ENCODE results near the gene CRYAB.

Gene CRYAB

GRCh38 chr11:111911563-111912401, at the start of gene CRYAB:
CRYAB (minus strand) TSS chr11:111911770; CDS start chr11:111911724, 46 bp downstream.
- Mint-ChIP-seq H3K4me3 (no peak within 1 kb of the TSS), H3K27ac (no peak within 1 kb of the TSS), H3K36me3 (no peaks in the 10 kb centered on the region), H3K27me3 (peaks cover 25% of the 10 kb centered on the region), H3K9me3 (no peaks in the 10 kb centered on the region), H3K4me1 (no peaks in the 10 kb centered on the region)

DNA sequence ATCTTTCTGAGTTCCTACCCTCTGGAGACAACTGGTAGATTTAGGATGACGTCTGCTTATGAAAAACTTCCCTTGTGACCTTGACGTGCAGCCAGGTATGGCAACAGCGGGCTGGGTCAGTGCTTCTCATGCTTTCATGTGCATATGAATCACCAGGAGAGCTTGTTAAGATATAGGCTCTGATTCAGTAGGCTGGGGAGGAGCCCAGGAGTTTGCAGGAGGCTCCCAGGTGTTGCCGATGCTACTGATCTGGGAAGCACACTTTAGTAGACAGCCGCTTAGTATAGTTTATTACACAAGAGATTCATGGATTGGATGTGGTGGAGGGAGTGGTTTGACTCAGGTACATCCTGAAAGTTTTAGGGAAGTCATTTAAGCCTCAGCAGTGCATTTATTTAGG, 49.3 kb upstream of the CRYAB start:
- Mint-ChIP-seq H3K9me3 (no peaks in the 10 kb centered on the region), H3K36me3 (peaks cover 1% of the 10 kb centered on the region), H3K4me3 (no peak overlapping the region), H3K27ac (no peak overlapping the region), H3K4me1 (no peaks in the 10 kb centered on the region), H3K27me3 (no peaks in the 10 kb centered on the region)

DNA sequence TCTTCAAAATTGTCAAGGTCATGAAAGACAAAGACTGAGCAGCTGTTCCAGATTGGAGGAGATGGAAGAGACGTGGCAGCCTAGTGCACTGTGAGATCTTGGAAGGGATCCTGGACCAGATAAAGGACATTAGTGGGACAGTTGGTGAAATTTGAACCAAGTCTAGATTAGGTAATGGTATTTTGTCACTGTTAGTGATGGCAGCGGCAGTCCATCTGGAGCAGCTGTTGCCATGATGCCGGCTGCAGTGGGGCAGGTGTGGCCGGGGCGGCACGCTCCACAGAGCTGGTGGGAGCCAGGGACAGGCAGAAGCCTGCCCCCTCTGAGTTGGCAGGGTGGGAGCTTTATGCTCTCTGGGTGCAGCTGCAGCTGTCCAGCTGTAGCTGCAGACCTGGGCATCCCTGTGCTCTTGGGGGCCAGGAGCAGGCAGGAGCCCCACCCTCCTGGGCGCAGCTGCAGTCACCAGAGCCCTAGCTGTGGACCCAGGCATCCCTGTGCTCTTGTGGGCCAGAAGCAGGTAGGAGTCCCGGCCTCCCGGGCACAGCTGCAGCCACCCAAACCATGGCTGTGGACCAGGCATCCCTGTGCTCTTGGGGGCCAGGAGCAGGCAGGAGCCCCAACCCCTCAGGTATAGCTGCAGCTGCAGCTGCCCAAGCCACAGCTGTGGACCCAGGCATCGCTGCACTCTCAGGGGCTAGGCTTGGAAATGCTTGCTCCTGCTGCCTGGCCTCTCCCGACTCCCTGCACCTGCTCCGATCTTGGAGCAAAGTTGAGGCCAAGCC, 46.3 kb upstream of the CRYAB start:
- peaks cover 1% of the 10 kb centered on the region for H3K36me3 Mint-ChIP-seq
- no peak overlapping the region for H3K27ac Mint-ChIP-seq
- no peaks in the 10 kb centered on the region for H3K4me1 Mint-ChIP-seq
- no peaks in the 10 kb centered on the region for H3K9me3 Mint-ChIP-seq
- no peak overlapping the region for H3K4me3 Mint-ChIP-seq
- no peaks in the 10 kb centered on the region for H3K27me3 Mint-ChIP-seq

- Mint-ChIP-seq H3K4me3 (no peak overlapping the region), H3K9me3 (no peaks in the 10 kb centered on the region), H3K36me3 (peaks cover 3% of the 10 kb centered on the region), H3K4me1 (peaks cover 10% of the 10 kb centered on the region), H3K27me3 (no peaks in the 10 kb centered on the region), H3K27ac (no peak overlapping the region)
Measured at GRCh38 chr11:111954154-111954553, 42.6 kb upstream of the CRYAB start.

- no peaks in the 10 kb centered on the region for H3K9me3 Mint-ChIP-seq
- H3K4me1 Mint-ChIP-seq = peaks cover 10% of the 10 kb centered on the region
- H3K4me3 Mint-ChIP-seq = no peak overlapping the region
- no peaks in the 10 kb centered on the region for H3K27me3 Mint-ChIP-seq
- H3K27ac Mint-ChIP-seq = no peak overlapping the region
- peaks cover 3% of the 10 kb centered on the region for H3K36me3 Mint-ChIP-seq
Measured at GRCh38 chr11:111951565-111951964, 40.0 kb upstream of the CRYAB start.

DNA sequence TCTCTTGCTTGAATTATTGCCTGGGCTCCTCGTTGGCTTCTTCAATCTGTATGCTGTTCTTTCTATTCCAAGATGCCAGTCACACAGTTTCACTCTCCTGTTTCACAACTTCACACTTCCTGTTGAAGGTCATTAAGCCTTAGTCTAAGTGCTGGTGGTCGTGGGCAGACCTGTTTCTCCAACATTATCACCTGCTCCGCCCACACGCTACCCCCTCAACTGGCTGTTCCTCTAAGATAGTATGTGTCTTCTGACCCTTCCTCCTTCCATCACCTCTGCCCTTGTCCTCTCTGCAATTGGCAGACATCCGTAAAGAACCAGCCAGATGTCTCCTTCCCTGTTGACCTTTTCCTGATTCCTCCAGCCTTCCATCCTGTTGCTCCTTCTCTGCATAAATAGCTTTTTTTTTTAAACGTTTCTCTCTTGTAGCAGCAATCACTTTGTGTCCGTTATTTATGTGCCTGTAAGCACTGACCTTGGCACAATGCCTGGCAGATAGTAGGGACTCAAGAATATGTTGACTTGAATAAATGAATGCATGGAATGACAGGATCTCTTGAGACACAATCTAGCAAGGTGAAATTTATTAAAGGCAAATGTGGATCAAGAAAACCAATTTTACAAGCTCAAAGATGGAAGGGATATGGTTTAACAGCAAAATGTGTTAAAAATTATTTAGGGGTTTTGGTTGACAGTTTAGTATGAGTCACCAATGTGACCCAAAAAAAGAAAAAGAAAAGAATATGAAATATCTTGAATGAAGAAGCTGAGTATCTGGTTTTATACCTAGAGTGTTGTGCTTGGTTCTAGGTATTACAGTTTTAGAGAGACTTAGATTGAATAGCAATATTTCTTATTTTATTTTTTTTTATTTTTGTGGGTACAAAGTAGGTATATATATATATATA, 38.2 kb upstream of the CRYAB start:
- Mint-ChIP-seq H3K9me3 (no peaks in the 10 kb centered on the region), H3K27ac (peak overlapping the region; percentile 18), H3K4me1 (peaks cover 15% of the 10 kb centered on the region), H3K27me3 (no peaks in the 10 kb centered on the region), H3K4me3 (no peak overlapping the region), H3K36me3 (peaks cover 6% of the 10 kb centered on the region)

- Mint-ChIP-seq H3K27ac (no peak overlapping the region), H3K4me1 (peaks cover 25% of the 10 kb centered on the region), H3K27me3 (no peaks in the 10 kb centered on the region), H3K4me3 (no peak overlapping the region), H3K9me3 (no peaks in the 10 kb centered on the region), H3K36me3 (peaks cover 7% of the 10 kb centered on the region)
Measured at GRCh38 chr11:111947143-111947542, 35.6 kb upstream of the CRYAB start.

GRCh38 chr11:111946499-111946898, 34.9 kb upstream of the CRYAB start:
- Mint-ChIP-seq H3K9me3 (no peaks in the 10 kb centered on the region), H3K27me3 (no peaks in the 10 kb centered on the region), H3K4me1 (peaks cover 25% of the 10 kb centered on the region), H3K4me3 (no peak overlapping the region), H3K36me3 (peaks cover 7% of the 10 kb centered on the region), H3K27ac (no peak overlapping the region)

GRCh38 chr11:111945198-111945597, 33.6 kb upstream of the CRYAB start:
- Mint-ChIP-seq H3K27me3 (no peaks in the 10 kb centered on the region), H3K27ac (peak overlapping the region; percentile 99), H3K36me3 (peaks cover 7% of the 10 kb centered on the region), H3K4me3 (peak overlapping the region; percentile 82), H3K4me1 (peaks cover 32% of the 10 kb centered on the region), H3K9me3 (no peaks in the 10 kb centered on the region)

DNA sequence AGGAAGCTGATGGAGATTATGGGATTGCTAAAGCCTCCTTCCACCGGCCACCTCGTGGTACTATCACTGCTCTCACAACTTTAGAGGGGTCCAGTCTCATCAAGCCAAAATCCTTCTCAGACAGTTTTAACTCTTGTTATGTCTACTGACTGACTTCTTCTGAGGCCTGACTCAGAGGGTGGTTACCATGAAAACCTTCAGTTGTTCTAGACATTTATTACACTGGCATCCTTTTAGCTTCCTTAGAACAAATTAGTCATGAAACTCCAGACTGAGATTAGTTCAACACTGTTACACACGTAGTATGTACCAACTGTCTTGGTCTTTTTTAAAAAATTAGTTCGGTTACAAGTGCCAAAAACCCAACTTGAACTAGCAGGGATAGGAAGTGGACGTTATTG, 33.1 kb upstream of the CRYAB start:
- Mint-ChIP-seq H3K4me3 (peak overlapping the region; percentile 82), H3K9me3 (no peaks in the 10 kb centered on the region), H3K4me1 (peaks cover 28% of the 10 kb centered on the region), H3K27ac (peak overlapping the region; percentile 99), H3K27me3 (no peaks in the 10 kb centered on the region), H3K36me3 (peaks cover 7% of the 10 kb centered on the region)

GRCh38 chr11:111944139-111944538, 32.6 kb upstream of the CRYAB start:
- Mint-ChIP-seq H3K9me3 (no peaks in the 10 kb centered on the region), H3K27me3 (no peaks in the 10 kb centered on the region), H3K4me1 (peaks cover 27% of the 10 kb centered on the region), H3K27ac (peak overlapping the region; percentile 99), H3K4me3 (peak overlapping the region; percentile 62), H3K36me3 (peaks cover 4% of the 10 kb centered on the region)

DNA sequence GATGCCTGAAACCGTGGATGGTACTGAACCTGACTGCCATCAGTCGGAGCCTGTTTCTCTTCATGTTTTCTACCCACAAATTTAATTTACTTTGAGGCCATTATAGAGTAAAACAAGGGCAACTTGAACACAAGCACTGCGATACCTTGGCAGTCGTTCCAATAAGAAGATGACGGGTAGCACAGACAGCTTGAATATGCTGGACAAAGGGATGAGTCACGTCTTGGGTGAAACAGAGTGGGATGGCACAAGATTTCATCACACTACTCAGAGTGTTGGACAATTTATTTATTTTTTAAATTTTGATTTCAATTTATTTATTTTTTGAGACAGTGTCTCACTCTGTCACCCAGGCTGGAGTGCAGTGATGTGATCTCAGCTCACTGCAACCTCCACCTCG, 31.3 kb upstream of the CRYAB start:
- Mint-ChIP-seq H3K27me3 (no peaks in the 10 kb centered on the region), H3K4me1 (peaks cover 40% of the 10 kb centered on the region), H3K4me3 (no peak overlapping the region), H3K9me3 (no peaks in the 10 kb centered on the region), H3K36me3 (peaks cover 4% of the 10 kb centered on the region), H3K27ac (no peak overlapping the region)

DNA sequence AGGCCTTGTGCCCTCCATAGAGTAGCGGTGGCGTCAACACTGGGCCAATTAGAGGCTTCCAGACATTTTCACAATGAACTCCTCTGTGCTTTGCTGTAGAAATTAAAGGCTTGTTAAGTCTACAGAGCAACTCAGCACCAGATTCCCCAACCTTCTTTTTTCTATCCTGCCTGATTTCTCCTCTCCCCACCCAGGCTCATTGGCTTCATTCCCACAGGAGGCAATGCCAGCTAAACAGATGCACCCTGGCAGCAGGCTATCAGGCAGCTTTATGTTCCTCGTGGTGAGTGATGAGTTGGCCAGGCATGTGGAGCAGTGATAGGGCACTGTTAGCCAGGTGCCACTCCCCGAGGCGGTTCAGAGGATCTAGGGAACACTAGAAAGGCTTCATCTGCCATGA, 30.4 kb upstream of the CRYAB start:
- peaks cover 43% of the 10 kb centered on the region for H3K4me1 Mint-ChIP-seq
- peaks cover 4% of the 10 kb centered on the region for H3K36me3 Mint-ChIP-seq
- H3K27ac Mint-ChIP-seq = no peak overlapping the region
- H3K27me3 Mint-ChIP-seq = no peaks in the 10 kb centered on the region
- no peak overlapping the region for H3K4me3 Mint-ChIP-seq
- no peaks in the 10 kb centered on the region for H3K9me3 Mint-ChIP-seq

DNA sequence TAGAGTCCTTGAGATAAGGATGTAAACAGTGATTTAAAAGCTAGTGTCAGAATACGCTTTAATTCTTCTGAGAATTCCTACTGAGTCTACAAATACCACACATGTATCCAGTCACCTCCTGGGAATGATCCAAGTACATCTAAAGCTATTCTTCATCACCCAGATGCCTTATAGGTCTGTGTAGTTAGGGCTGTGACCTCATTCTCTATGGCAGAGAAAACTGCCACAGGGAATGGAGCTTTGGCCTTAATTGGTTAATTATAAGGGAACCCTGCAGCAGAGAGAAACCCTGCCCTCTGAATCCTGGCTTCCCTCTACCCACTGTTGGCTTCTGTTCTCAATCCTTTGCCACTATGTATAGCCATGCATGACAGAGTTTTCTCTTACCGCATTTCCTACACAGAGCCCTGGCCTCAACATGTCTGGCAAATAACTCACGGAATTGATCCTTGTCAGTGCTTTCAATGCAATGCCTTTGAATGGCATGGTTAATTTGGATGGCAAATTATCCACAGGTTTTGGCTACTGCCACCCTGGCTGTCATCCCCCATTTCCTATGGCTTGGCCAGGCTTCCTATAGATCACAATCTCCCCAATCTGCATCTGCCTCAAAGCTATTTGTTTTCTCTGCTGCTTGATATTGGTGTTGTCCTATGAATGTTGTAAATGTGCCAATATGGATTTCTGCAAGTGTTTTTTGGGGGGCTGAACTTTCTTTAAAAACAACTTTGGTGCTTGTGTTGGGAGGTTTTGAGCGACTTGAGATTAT, 28.4 kb upstream of the CRYAB start:
- Mint-ChIP-seq H3K36me3 (peaks cover 3% of the 10 kb centered on the region), H3K9me3 (no peaks in the 10 kb centered on the region), H3K27me3 (no peaks in the 10 kb centered on the region), H3K27ac (peak overlapping the region; percentile 63), H3K4me1 (peaks cover 58% of the 10 kb centered on the region), H3K4me3 (peak overlapping the region; percentile 9)

- Mint-ChIP-seq H3K27ac (peak overlapping the region; percentile 92), H3K27me3 (no peaks in the 10 kb centered on the region), H3K36me3 (no peaks in the 10 kb centered on the region), H3K9me3 (no peaks in the 10 kb centered on the region), H3K4me1 (peaks cover 53% of the 10 kb centered on the region), H3K4me3 (peak overlapping the region; percentile 79)
Measured at GRCh38 chr11:111938687-111939160, 27.2 kb upstream of the CRYAB start.

All from activated naive CD4-positive, alpha-beta T cell treated with anti-CD3 and anti-CD28 coated beads, Interleukin-2, amount 50 U/mL, for 24 hours (primary cell).